H9 (cell line): ENCODE data around the gene IL10RA. TPM values are rescaled to one million over a fixed set of nuclear protein-coding genes. Genes with fewer than 3 reads are reported as not detected.

ENCODE experiments used
- DNase-seq: peaks from one replicate; pipeline ENCODE4 v3.0.0-alpha.2; 2017
- H2AFZ ChIP-seq: one replicate; pipeline ENCODE4 v1.6.1; 2013; ENCODE audit warnings: mild to moderate bottlenecking, low read length, control low read depth, moderate library complexity
- H2AK5ac ChIP-seq: 2 replicates; pipeline ENCODE4 v1.6.1; 2013; ENCODE audit warnings: low read length, control low read depth, mixed read lengths; ENCODE audit not compliant: insufficient read length
- H2BK120ac ChIP-seq: one replicate; pipeline ENCODE4 v1.6.1; 2013; ENCODE audit warnings: low read depth, mild to moderate bottlenecking, low read length, control low read depth, inconsistent platforms; ENCODE audit not compliant: poor library complexity, severe bottlenecking
- H2BK12ac ChIP-seq: 2 replicates; pipeline ENCODE4 v1.6.1; 2013; ENCODE audit warnings: low read length, control low read depth, mixed read lengths, low read depth; ENCODE audit not compliant: insufficient read length
- H2BK15ac ChIP-seq: 2 replicates; pipeline ENCODE4 v1.6.1; 2013; ENCODE audit warnings: low read depth, low read length, control low read depth
- H2BK20ac ChIP-seq: one replicate; pipeline ENCODE4 v1.6.1; 2013; ENCODE audit warnings: low read depth, mild to moderate bottlenecking, low read length, control low read depth, inconsistent platforms; ENCODE audit not compliant: poor library complexity, severe bottlenecking
- H2BK5ac ChIP-seq: 2 replicates; pipeline ENCODE4 v1.6.1; 2013; ENCODE audit warnings: low read length, control low read depth, mixed read lengths; ENCODE audit not compliant: insufficient read length
- H3K14ac ChIP-seq: 2 replicates; pipeline ENCODE4 v1.6.1; 2013; ENCODE audit warnings: low read length, control low read depth; ENCODE audit not compliant: insufficient read depth
- H3K18ac ChIP-seq: 2 replicates; pipeline ENCODE4 v1.6.1; 2013; ENCODE audit warnings: low read depth, mild to moderate bottlenecking, mixed read lengths, low read length, control low read depth; ENCODE audit not compliant: insufficient read length
- H3K23ac ChIP-seq: 2 replicates; pipeline ENCODE4 v1.6.1; 2013; ENCODE audit warnings: low read length, control low read depth, mixed read lengths, low read depth; ENCODE audit not compliant: insufficient read length
- H3K23me2 ChIP-seq: 2 replicates; pipeline ENCODE4 v1.6.1; 2013; ENCODE audit warnings: low read depth, mild to moderate bottlenecking, mixed read lengths, low read length, control low read depth; ENCODE audit not compliant: insufficient read length, poor library complexity, severe bottlenecking
- H3K27ac ChIP-seq: 2 replicates; pipeline ENCODE4 v1.5.1; 2013; ENCODE audit warnings: low read length, control low read depth, mixed read lengths, low read depth; ENCODE audit not compliant: insufficient read length
- H3K27me3 ChIP-seq: 2 replicates; pipeline ENCODE4 v1.6.1; 2013; ENCODE audit warnings: low read length, control low read depth, inconsistent platforms; ENCODE audit not compliant: insufficient read depth
- H3K4ac ChIP-seq: 2 replicates; pipeline ENCODE4 v1.6.1; 2013; ENCODE audit warnings: low read depth, mild to moderate bottlenecking, control low read depth, inconsistent platforms, low read length, moderate library complexity
- H3K4me1 ChIP-seq: 2 replicates; pipeline ENCODE4 v1.6.1; 2013; ENCODE audit warnings: low read length, control low read depth, inconsistent platforms; ENCODE audit not compliant: insufficient read depth
- H3K4me2 ChIP-seq: 2 replicates; pipeline ENCODE4 v1.6.1; 2013; ENCODE audit warnings: low read length, control low read depth, mixed read lengths; ENCODE audit not compliant: insufficient read length, insufficient read depth
- H3K56ac ChIP-seq: 2 replicates; pipeline ENCODE4 v1.6.1; 2013; ENCODE audit warnings: low read depth, mild to moderate bottlenecking, mixed read lengths, low read length, control low read depth; ENCODE audit not compliant: insufficient read length
- H3K79me1 ChIP-seq: 2 replicates; pipeline ENCODE4 v1.6.1; 2013; ENCODE audit warnings: low read depth, mild to moderate bottlenecking, moderate library complexity, low read length, control low read depth, inconsistent platforms; ENCODE audit not compliant: insufficient read depth, poor library complexity, severe bottlenecking
- H3K79me2 ChIP-seq: 2 replicates; pipeline ENCODE4 v1.6.1; 2013; ENCODE audit warnings: low read length, control low read depth, inconsistent platforms; ENCODE audit not compliant: insufficient read depth
- H3K9ac ChIP-seq: 2 replicates; pipeline ENCODE4 v1.6.1; 2013; ENCODE audit warnings: low read length, control low read depth, mixed read lengths; ENCODE audit not compliant: insufficient read length; ENCODE audit errors: extremely low read depth
- H3K9me3 ChIP-seq: one replicate; pipeline ENCODE4 v1.6.1; 2013; ENCODE audit warnings: low read depth, low read length, inconsistent platforms; ENCODE audit not compliant: control insufficient read depth
- H3T11ph ChIP-seq: one replicate; pipeline ENCODE4 v1.6.1; 2013; ENCODE audit warnings: mild to moderate bottlenecking, low read length, control low read depth, inconsistent platforms
- H4K20me1 ChIP-seq: one replicate; pipeline ENCODE4 v1.6.1; 2013; ENCODE audit not compliant: control insufficient read depth, insufficient read length, insufficient read depth
- H4K5ac ChIP-seq: 2 replicates; pipeline ENCODE4 v1.6.1; 2013; ENCODE audit warnings: low read depth, mild to moderate bottlenecking, mixed read lengths, low read length, control low read depth; ENCODE audit not compliant: insufficient read length
- H4K8ac ChIP-seq: replicated peaks from 2 replicates; pipeline ENCODE4 v1.6.1; 2013; ENCODE audit warnings: low read length, control low read depth, mixed read lengths, low read depth; ENCODE audit not compliant: insufficient read length
- H4K91ac ChIP-seq: 2 replicates; pipeline ENCODE4 v1.6.1; 2013; ENCODE audit warnings: low read depth, mild to moderate bottlenecking, moderate library complexity, mixed read lengths, low read length, control low read depth; ENCODE audit not compliant: insufficient read length
- H3K27ac Mint-ChIP-seq, 3 experiments: 2 replicates in 2 of 3; 3 replicates in 1 of 3; pipeline ENCODE4 v1.8.0; 2020 to 2021; ENCODE audit warnings: mixed read lengths in 3 of 3, mild to moderate bottlenecking in 1 of 3, moderate library complexity in 1 of 3
- H3K27me3 Mint-ChIP-seq: 2 replicates; pipeline ENCODE4 v1.8.0; 2021; ENCODE audit warnings: low read depth, mild to moderate bottlenecking, moderate library complexity, mixed read lengths
- H3K36me3 Mint-ChIP-seq, 3 experiments: 2 replicates in 2 of 3; 3 replicates in 1 of 3; pipeline ENCODE4 v1.8.0; 2020 to 2021; ENCODE audit warnings: low read depth in 3 of 3, mixed read lengths in 3 of 3; ENCODE audit not compliant: insufficient read depth in 1 of 3
- H3K4me1 Mint-ChIP-seq, 2 experiments: 2 replicates each; pipeline ENCODE4 v1.8.0; 2020; ENCODE audit warnings: mixed read lengths in 2 of 2
- H3K4me3 Mint-ChIP-seq, 2 experiments: 2 replicates in 1 of 2; 3 replicates in 1 of 2; pipeline ENCODE4 v1.8.0; 2020 to 2021; ENCODE audit warnings: mild to moderate bottlenecking in 2 of 2, mixed read lengths in 2 of 2, moderate library complexity in 1 of 2
- H3K9me3 Mint-ChIP-seq, 2 experiments: 2 replicates in 1 of 2; 3 replicates in 1 of 2; pipeline ENCODE4 v1.8.0; 2020; ENCODE audit warnings: mild to moderate bottlenecking in 2 of 2, mixed read lengths in 2 of 2, moderate library complexity in 1 of 2
- whole genome bisulfite sequencing: extraction: QIAGEN DNeasy Blood & Tissue Kit; methylation state at CpG from one replicate; pipeline ENCODE4 v1.1.7; 2013; ENCODE audit warnings: missing lambda C conversion rate, low lambda C conversion rate, mixed read lengths; ENCODE audit not compliant: insufficient read length; ENCODE audit errors: extremely low coverage; 5-methylcytosine and 5-hydroxymethylcytosine counted together
- total RNA-seq: library from RNA; stranded (reverse); gene quantifications from 2 replicates; pipeline ENCODE4 v1.2.1, GENCODE V29; 2021
- TF ChIP-seq, protein P1 (sequence below): fragments of 200-600 bp; sonication (generic); conservative IDR thresholded peaks from 3 replicates; pipeline ENCODE4 v1.8.0; 2021; ENCODE audit warnings: antibody characterized with exemption, mild to moderate bottlenecking

The IL10RA gene
- total RNA-seq, 1 experiment from 2014 or later, result not detected

DNA sequence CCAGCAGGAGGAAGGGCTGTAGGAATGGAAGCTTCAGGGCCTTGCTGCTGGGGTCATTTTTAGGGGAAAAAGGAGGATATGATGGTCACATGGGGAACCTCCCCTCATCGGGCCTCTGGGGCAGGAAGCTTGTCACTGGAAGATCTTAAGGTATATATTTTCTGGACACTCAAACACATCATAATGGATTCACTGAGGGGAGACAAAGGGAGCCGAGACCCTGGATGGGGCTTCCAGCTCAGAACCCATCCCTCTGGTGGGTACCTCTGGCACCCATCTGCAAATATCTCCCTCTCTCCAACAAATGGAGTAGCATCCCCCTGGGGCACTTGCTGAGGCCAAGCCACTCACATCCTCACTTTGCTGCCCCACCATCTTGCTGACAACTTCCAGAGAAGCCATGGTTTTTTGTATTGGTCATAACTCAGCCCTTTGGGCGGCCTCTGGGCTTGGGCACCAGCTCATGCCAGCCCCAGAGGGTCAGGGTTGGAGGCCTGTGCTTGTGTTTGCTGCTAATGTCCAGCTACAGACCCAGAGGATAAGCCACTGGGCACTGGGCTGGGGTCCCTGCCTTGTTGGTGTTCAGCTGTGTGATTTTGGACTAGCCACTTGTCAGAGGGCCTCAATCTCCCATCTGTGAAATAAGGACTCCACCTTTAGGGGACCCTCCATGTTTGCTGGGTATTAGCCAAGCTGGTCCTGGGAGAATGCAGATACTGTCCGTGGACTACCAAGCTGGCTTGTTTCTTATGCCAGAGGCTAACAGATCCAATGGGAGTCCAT is 14.1 kb downstream of the IL10RA start:
- H3K4me1 Mint-ChIP-seq, result peaks cover 8 to 10% of the 10 kb centered on the region in 2 experiments
- H3K4me1 ChIP-seq, result 0 out of 2 replicates have a peak, but pooled peaks cover 6% of the 10 kb centered on the region
- no peaks in the 10 kb centered on the region for H3K36me3 Mint-ChIP-seq
- no peak overlapping the region for H3K14ac ChIP-seq
- no peaks in the 10 kb centered on the region for H4K20me1 ChIP-seq
- no peak overlapping the region for H3K23ac ChIP-seq
- H3K9me3 Mint-ChIP-seq, result no peaks in the 10 kb centered on the region
- no peak overlapping the region for H3K4me2 ChIP-seq
- H2BK120ac ChIP-seq, result no peak overlapping the region
- H2AK5ac ChIP-seq, result no peak overlapping the region
- no peak overlapping the region for H4K5ac ChIP-seq
- H3K56ac ChIP-seq, result no peak overlapping the region
- H3K18ac ChIP-seq, result no peak overlapping the region
- H2AFZ ChIP-seq, result no peak overlapping the region
- peaks cover 15% of the 10 kb centered on the region for H3K27me3 Mint-ChIP-seq
- WGBS, result no CpG with 5 or more reads among the region's 4 CpGs
- no peak overlapping the region for H2BK12ac ChIP-seq
- no peak overlapping the region for H2BK15ac ChIP-seq
- H3K23me2 ChIP-seq, result no peaks in the 10 kb centered on the region
- H3K27ac Mint-ChIP-seq, result no peak overlapping the region; a peak in 1 of 7 replicates
- no peak overlapping the region for H3T11ph ChIP-seq
- no peaks in the 10 kb centered on the region for H3K79me2 ChIP-seq
- no peaks in the 10 kb centered on the region for H3K79me1 ChIP-seq
- H4K91ac ChIP-seq, result no peak overlapping the region
- H3K9me3 ChIP-seq, result no peaks in the 10 kb centered on the region
- no peak overlapping the region for H3K9ac ChIP-seq
- TF ChIP-seq, protein P1, sequence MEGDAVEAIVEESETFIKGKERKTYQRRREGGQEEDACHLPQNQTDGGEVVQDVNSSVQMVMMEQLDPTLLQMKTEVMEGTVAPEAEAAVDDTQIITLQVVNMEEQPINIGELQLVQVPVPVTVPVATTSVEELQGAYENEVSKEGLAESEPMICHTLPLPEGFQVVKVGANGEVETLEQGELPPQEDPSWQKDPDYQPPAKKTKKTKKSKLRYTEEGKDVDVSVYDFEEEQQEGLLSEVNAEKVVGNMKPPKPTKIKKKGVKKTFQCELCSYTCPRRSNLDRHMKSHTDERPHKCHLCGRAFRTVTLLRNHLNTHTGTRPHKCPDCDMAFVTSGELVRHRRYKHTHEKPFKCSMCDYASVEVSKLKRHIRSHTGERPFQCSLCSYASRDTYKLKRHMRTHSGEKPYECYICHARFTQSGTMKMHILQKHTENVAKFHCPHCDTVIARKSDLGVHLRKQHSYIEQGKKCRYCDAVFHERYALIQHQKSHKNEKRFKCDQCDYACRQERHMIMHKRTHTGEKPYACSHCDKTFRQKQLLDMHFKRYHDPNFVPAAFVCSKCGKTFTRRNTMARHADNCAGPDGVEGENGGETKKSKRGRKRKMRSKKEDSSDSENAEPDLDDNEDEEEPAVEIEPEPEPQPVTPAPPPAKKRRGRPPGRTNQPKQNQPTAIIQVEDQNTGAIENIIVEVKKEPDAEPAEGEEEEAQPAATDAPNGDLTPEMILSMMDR, result no peak
- no peak overlapping the region for H3K27ac ChIP-seq
- no peak for DNase-seq
- H2BK5ac ChIP-seq, result no peak overlapping the region
- no peak overlapping the region for H3K4ac ChIP-seq
- H3K4me3 Mint-ChIP-seq, result no peak overlapping the region
- H4K8ac ChIP-seq, result no peak overlapping the region
- H3K27me3 ChIP-seq, result no peaks in the 10 kb centered on the region
- no peak overlapping the region for H2BK20ac ChIP-seq
